ENCODE data around the gene ATP2B2.

The ATP2B2 gene

DNA sequence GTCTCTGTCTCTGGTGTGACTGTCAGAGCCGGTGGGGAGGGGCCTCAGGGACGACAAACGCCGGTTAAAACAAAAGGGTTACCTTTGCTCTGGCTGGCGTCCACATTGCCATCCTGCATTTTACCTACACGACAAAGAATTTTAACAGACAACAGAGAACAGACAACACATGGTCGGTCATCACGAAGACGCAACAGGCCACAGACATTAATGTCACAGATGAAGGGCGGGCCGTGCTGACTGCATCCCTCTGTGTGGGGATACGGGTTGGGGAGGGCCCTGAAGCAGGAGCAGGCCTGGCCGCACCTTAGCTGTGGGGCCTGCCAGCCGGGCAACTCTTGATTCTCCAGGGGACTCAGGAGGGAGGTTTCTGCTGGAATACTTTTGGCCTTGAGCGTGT lies 126.2 kb downstream of the ATP2B2 start:
- Histone ChIP-seq H3K9ac (ENCODE audit: insufficient read length, low read depth) (no peak overlapping the region), H3K36me3 (ENCODE audit: insufficient read depth, insufficient read length, low read length) (no peaks in the 10 kb centered on the region), H3K27me3 (ENCODE audit: insufficient read depth, insufficient read length) (peaks cover 3% of the 10 kb centered on the region), H3K4me1 (ENCODE audit: insufficient read depth, insufficient read length) (no peaks in the 10 kb centered on the region), H3K9me3 (ENCODE audit: insufficient read depth, low read length) (no peaks in the 10 kb centered on the region), H3K4me3 (ENCODE audit: insufficient read length, low read depth) (no peak overlapping the region)
- DNase-seq (ENCODE audit: low read depth, low spot score), result no peak
- TF ChIP-seq SUZ12 (IDR thresholded peaks at IDR 0.05; ENCODE audit: extremely low read depth, insufficient read depth, insufficient read length), result no peak

GRCh38 chr3:10378742-10379141 lies 126.6 kb downstream of the ATP2B2 start:
- Histone ChIP-seq H3K9me3 (ENCODE audit: insufficient read depth, low read length) (no peaks in the 10 kb centered on the region), H3K4me1 (ENCODE audit: insufficient read depth, insufficient read length) (peaks cover 1% of the 10 kb centered on the region), H3K9ac (ENCODE audit: insufficient read length, low read depth) (no peak overlapping the region), H3K27me3 (ENCODE audit: insufficient read depth, insufficient read length) (peaks cover 3% of the 10 kb centered on the region), H3K36me3 (ENCODE audit: insufficient read depth, insufficient read length, low read length) (no peaks in the 10 kb centered on the region), H3K4me3 (ENCODE audit: insufficient read length, low read depth) (no peak overlapping the region)
- no peak for TF ChIP-seq YY1 (IDR thresholded peaks at IDR 0.05; ENCODE audit: insufficient read depth, insufficient read length)
- no peak for TF ChIP-seq ZNF274 (IDR thresholded peaks at IDR 0.05; ENCODE audit: low read depth, low read length)
- TF ChIP-seq SUZ12 (IDR thresholded peaks at IDR 0.05; ENCODE audit: extremely low read depth, insufficient read depth, insufficient read length), result no peak
- no peak for DNase-seq (ENCODE audit: low read depth, low spot score)

GRCh38 chr3:10378246-10378645 lies 127.1 kb downstream of the ATP2B2 start:
- H3K4me3 ChIP-seq (ENCODE audit: insufficient read length, low read depth), result no peak overlapping the region
- no peak overlapping the region for H3K9ac ChIP-seq (ENCODE audit: insufficient read length, low read depth)
- no peaks in the 10 kb centered on the region for H3K36me3 ChIP-seq (ENCODE audit: insufficient read depth, insufficient read length, low read length)
- H3K9me3 ChIP-seq (ENCODE audit: insufficient read depth, low read length), result no peaks in the 10 kb centered on the region
- TF ChIP-seq ZNF274 (IDR thresholded peaks at IDR 0.05; ENCODE audit: low read depth, low read length) (no peak), SUZ12 (IDR thresholded peaks at IDR 0.05; ENCODE audit: extremely low read depth, insufficient read depth, insufficient read length) (no peak), YY1 (IDR thresholded peaks at IDR 0.05; ENCODE audit: insufficient read depth, insufficient read length) (no peak)
- H3K27me3 ChIP-seq (ENCODE audit: insufficient read depth, insufficient read length), result peaks cover 3% of the 10 kb centered on the region
- H3K4me1 ChIP-seq (ENCODE audit: insufficient read depth, insufficient read length), result peaks cover 3% of the 10 kb centered on the region
- DNase-seq (ENCODE audit: low read depth, low spot score), result no peak

- no peaks in the 10 kb centered on the region for H3K9me3 ChIP-seq (ENCODE audit: insufficient read depth, low read length)
- no peaks in the 10 kb centered on the region for H3K36me3 ChIP-seq (ENCODE audit: insufficient read depth, insufficient read length, low read length)
- peaks cover 3% of the 10 kb centered on the region for H3K4me1 ChIP-seq (ENCODE audit: insufficient read depth, insufficient read length)
- TF ChIP-seq SUZ12 (IDR thresholded peaks at IDR 0.05; ENCODE audit: extremely low read depth, insufficient read depth, insufficient read length) (no peak), YY1 (IDR thresholded peaks at IDR 0.05; ENCODE audit: insufficient read depth, insufficient read length) (no peak), ZNF274 (IDR thresholded peaks at IDR 0.05; ENCODE audit: low read depth, low read length) (no peak)
- H3K9ac ChIP-seq (ENCODE audit: insufficient read length, low read depth), result no peak overlapping the region
- H3K27me3 ChIP-seq (ENCODE audit: insufficient read depth, insufficient read length), result peaks cover 3% of the 10 kb centered on the region
- DNase-seq (ENCODE audit: low read depth, low spot score), result no peak
- H3K4me3 ChIP-seq (ENCODE audit: insufficient read length, low read depth), result no peak overlapping the region
Observed at GRCh38 chr3:10377148-10377725, 128.1 kb downstream of the ATP2B2 start.

GRCh38 chr3:10376353-10376752 lies 129.0 kb downstream of the ATP2B2 start:
- no peak for DNase-seq (ENCODE audit: low read depth, low spot score)
- H3K4me1 ChIP-seq (ENCODE audit: insufficient read depth, insufficient read length), result peaks cover 3% of the 10 kb centered on the region
- H3K9ac ChIP-seq (ENCODE audit: insufficient read length, low read depth), result no peak overlapping the region
- H3K27me3 ChIP-seq (ENCODE audit: insufficient read depth, insufficient read length), result peaks cover 3% of the 10 kb centered on the region
- TF ChIP-seq ZNF274 (IDR thresholded peaks at IDR 0.05; ENCODE audit: low read depth, low read length) (no peak), SUZ12 (IDR thresholded peaks at IDR 0.05; ENCODE audit: extremely low read depth, insufficient read depth, insufficient read length) (no peak)
- 0 out of 2 replicates have a peak, but pooled peaks cover 5% of the 10 kb centered on the region for H3K9me3 ChIP-seq (ENCODE audit: insufficient read depth, low read length)
- H3K4me3 ChIP-seq (ENCODE audit: insufficient read length, low read depth), result no peak overlapping the region
- H3K36me3 ChIP-seq (ENCODE audit: insufficient read depth, insufficient read length, low read length), result no peaks in the 10 kb centered on the region

- H3K36me3 ChIP-seq (ENCODE audit: insufficient read depth, insufficient read length, low read length), result no peaks in the 10 kb centered on the region
- DNase-seq (ENCODE audit: low read depth, low spot score), result no peak
- TF ChIP-seq YY1 (IDR thresholded peaks at IDR 0.05; ENCODE audit: insufficient read depth, insufficient read length) (no peak), SUZ12 (IDR thresholded peaks at IDR 0.05; ENCODE audit: extremely low read depth, insufficient read depth, insufficient read length) (no peak), ZNF274 (IDR thresholded peaks at IDR 0.05; ENCODE audit: low read depth, low read length) (no peak)
- no peak overlapping the region for H3K4me3 ChIP-seq (ENCODE audit: insufficient read length, low read depth)
- no peak overlapping the region for H3K9ac ChIP-seq (ENCODE audit: insufficient read length, low read depth)
- H3K4me1 ChIP-seq (ENCODE audit: insufficient read depth, insufficient read length), result peaks cover 3% of the 10 kb centered on the region
- H3K27me3 ChIP-seq (ENCODE audit: insufficient read depth, insufficient read length), result peaks cover 3% of the 10 kb centered on the region
- peaks cover 14% of the 10 kb centered on the region; the same call in 1 of the 2 replicates for H3K9me3 ChIP-seq (ENCODE audit: insufficient read depth, low read length)
Observed at GRCh38 chr3:10375296-10376053, 129.9 kb downstream of the ATP2B2 start.

GRCh38 chr3:10374311-10374710 lies 131.1 kb downstream of the ATP2B2 start:
- no peak for TF ChIP-seq ZNF274 (IDR thresholded peaks at IDR 0.05; ENCODE audit: low read depth, low read length)
- TF ChIP-seq YY1 (IDR thresholded peaks at IDR 0.05; ENCODE audit: insufficient read depth, insufficient read length), result no peak
- TF ChIP-seq SUZ12 (IDR thresholded peaks at IDR 0.05; ENCODE audit: extremely low read depth, insufficient read depth, insufficient read length), result no peak
- Histone ChIP-seq H3K36me3 (ENCODE audit: insufficient read depth, insufficient read length, low read length) (no peaks in the 10 kb centered on the region), H3K4me1 (ENCODE audit: insufficient read depth, insufficient read length) (peaks cover 3% of the 10 kb centered on the region), H3K9ac (ENCODE audit: insufficient read length, low read depth) (no peak overlapping the region), H3K9me3 (ENCODE audit: insufficient read depth, low read length) (peaks cover 14% of the 10 kb centered on the region; the same call in 1 of the 2 replicates), H3K27me3 (ENCODE audit: insufficient read depth, insufficient read length) (peaks cover 3% of the 10 kb centered on the region), H3K4me3 (ENCODE audit: insufficient read length, low read depth) (no peak overlapping the region)
- DNase-seq (ENCODE audit: low read depth, low spot score), result no peak
